RPMI7951 (cell line): ENCODE data around the gene SLC22A13. TPM values are rescaled to one million over a fixed set of nuclear protein-coding genes. Genes with fewer than 3 reads are reported as not detected.
A peak's percentile ranks its signal among the peaks of the same experiment; 100 is the strongest.
"Not testable (repeated sequence)": the region's sequence is repeated elsewhere in the genome, so short reads cannot be mapped to it uniquely, and the experiment has no call there.

Source experiments
- DNase-seq: peaks from one replicate; pipeline ENCODE4 v3.0.0-alpha.2; 2012; ENCODE audit warnings: low read depth
- total RNA-seq: library from RNA; depleted of rRNA; stranded (reverse); fragments of >200 nt; shearing (Covaris generic); gene quantifications from 2 replicates; pipeline ENCODE4 v1.2.3, GENCODE V29; 2014; rRNA removed

Gene SLC22A13
- 0.29 TPM in 1 of 2 replicates, not detected in the other for total RNA-seq

GRCh38 chr3:38265604-38266307 lies at the start of gene SLC22A13:
SLC22A13 (plus strand) TSS chr3:38265812; CDS start chr3:38265861, 49 bp downstream.
- DNase-seq = no peak

GRCh38 chr3:38219609-38220197 lies 45.9 kb upstream of the SLC22A13 start:
- no peak for DNase-seq

GRCh38 chr3:38221005-38221404 lies 44.6 kb upstream of the SLC22A13 start:
- no peak for DNase-seq

- no peak for DNase-seq
Observed at GRCh38 chr3:38222032-38222634, 43.5 kb upstream of the SLC22A13 start.

GRCh38 chr3:38224357-38224756 lies 41.3 kb upstream of the SLC22A13 start:
- no peak for DNase-seq

GRCh38 chr3:38226273-38226672 lies 39.3 kb upstream of the SLC22A13 start:
- DNase-seq = peak; percentile 6

- DNase-seq = peak; percentile 27
Observed at GRCh38 chr3:38227989-38228388, 37.6 kb upstream of the SLC22A13 start.

- DNase-seq = no peak
Observed at GRCh38 chr3:38229036-38229435, 36.6 kb upstream of the SLC22A13 start.

GRCh38 chr3:38232701-38233100 lies 32.9 kb upstream of the SLC22A13 start:
- no peak for DNase-seq

- DNase-seq = no peak
Observed at GRCh38 chr3:38235466-38235865, 30.1 kb upstream of the SLC22A13 start.

GRCh38 chr3:38238416-38239008 lies 27.1 kb upstream of the SLC22A13 start:
- no peak for DNase-seq

GRCh38 chr3:38242812-38243211 lies 22.8 kb upstream of the SLC22A13 start:
- DNase-seq = not testable (repeated sequence)

- DNase-seq = no peak
Observed at GRCh38 chr3:38245930-38246329, 19.7 kb upstream of the SLC22A13 start.

- peak; percentile 88 for DNase-seq
Observed at GRCh38 chr3:38247366-38248035, 18.1 kb upstream of the SLC22A13 start.

- DNase-seq = no peak
Observed at GRCh38 chr3:38250198-38250597, 15.4 kb upstream of the SLC22A13 start.

- no peak for DNase-seq
Observed at GRCh38 chr3:38251197-38251596, 14.4 kb upstream of the SLC22A13 start.

GRCh38 chr3:38253704-38254103 lies 11.9 kb upstream of the SLC22A13 start:
- no peak for DNase-seq

GRCh38 chr3:38254872-38255271 lies 10.7 kb upstream of the SLC22A13 start:
- DNase-seq = no peak

GRCh38 chr3:38255627-38256026 lies 10.0 kb upstream of the SLC22A13 start:
- no peak for DNase-seq

GRCh38 chr3:38257583-38257982 lies 8.0 kb upstream of the SLC22A13 start:
- DNase-seq = no peak

- DNase-seq = no peak
Observed at GRCh38 chr3:38260474-38260873, 5.1 kb upstream of the SLC22A13 start.

GRCh38 chr3:38264353-38264771 lies 1.2 kb upstream of the SLC22A13 start:
- DNase-seq = no peak
